ENCODE results near the gene ATP11C.

The ATP11C gene

DNA sequence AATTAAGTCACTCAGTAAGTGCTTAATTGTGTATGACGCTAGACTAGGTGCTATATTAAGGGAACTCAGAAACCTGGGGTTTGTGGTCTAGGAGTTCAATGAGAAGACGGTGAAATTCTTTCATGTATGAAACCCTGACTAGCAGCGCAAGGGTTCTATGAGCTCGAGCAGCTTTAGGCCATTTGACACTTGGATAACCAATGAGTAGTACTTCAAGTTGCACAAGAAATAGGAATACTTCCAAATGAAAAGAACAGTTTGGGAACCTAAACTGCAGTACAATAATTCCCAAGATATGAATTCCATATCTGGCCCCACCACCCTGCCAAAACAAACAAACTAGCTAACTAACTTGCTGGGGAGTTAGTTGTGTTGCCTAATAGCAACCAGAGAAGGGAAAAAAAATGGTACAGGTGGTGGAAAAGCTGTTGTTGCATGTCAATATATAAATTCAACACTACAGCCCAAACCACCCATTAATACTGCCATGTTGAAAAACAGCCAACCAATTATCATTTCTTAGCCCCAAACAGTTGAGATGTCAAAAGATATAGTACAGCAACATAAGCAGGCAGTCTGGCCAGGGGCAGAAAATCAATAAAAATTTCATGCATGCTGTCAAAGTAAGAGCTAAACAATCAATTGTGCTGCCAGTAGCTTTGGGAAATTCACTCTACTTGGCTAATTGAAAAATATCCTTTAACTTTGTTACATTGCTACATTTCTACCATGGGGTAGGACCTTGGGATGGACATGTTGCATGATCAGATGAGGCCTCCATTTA, 170.3 kb downstream of the ATP11C start:
- Histone ChIP-seq H3K9ac (ENCODE audit: insufficient read length) (no peak overlapping the region), H3K4me3 (no peak overlapping the region), H3K36me3 (ENCODE audit: insufficient read depth, low read length) (peaks cover 11% of the 10 kb centered on the region; the same call in 1 of the 2 replicates), H3K27ac (no peak overlapping the region), H3K9me3 (ENCODE audit: low read depth, low read length) (no peaks in the 10 kb centered on the region)
- TF ChIP-seq POLR2AphosphoS5 (IDR thresholded peaks at IDR 0.05; ENCODE audit: borderline replicate concordance, low read depth, low read length) (no peak), FOXP2 (optimal IDR thresholded peaks at IDR 0.05; ENCODE audit: control extremely low read depth, extremely low read length, insufficient read depth) (no peak), EZH2 (IDR thresholded peaks at IDR 0.05) (no peak)
- no peak for DNase-seq (ENCODE audit: low read depth, low spot score)

DNA sequence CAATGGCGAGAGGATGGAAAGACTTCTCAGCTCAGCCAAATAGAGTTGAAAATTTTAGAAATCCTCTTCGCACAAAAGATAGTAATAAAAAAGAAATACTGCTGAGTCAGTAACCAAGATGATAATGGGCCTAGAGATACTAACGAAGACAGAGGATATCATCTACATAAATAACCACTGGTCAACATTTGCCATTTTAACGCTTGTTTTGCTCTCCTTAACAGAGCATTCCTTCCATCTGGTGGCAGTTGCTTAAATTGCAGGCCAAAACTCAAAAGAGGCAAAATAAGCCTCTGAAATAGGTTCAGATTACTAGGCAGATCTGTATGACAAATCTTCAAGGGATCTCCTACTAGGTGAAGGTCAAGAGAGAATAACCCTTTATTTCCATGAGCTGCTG, 173.2 kb downstream of the ATP11C start:
- TF ChIP-seq POLR2AphosphoS5 (IDR thresholded peaks at IDR 0.05; ENCODE audit: borderline replicate concordance, low read depth, low read length) = no peak
- TF ChIP-seq FOXP2 (optimal IDR thresholded peaks at IDR 0.05; ENCODE audit: control extremely low read depth, extremely low read length, insufficient read depth) = no peak
- Histone ChIP-seq H3K27ac (no peak overlapping the region), H3K4me3 (no peak overlapping the region), H3K36me3 (ENCODE audit: insufficient read depth, low read length) (peaks cover 26% of the 10 kb centered on the region; the same call in 1 of the 2 replicates), H3K9me3 (ENCODE audit: low read depth, low read length) (no peaks in the 10 kb centered on the region), H3K9ac (ENCODE audit: insufficient read length) (no peak overlapping the region)
- no peak for DNase-seq (ENCODE audit: low read depth, low spot score)

DNA sequence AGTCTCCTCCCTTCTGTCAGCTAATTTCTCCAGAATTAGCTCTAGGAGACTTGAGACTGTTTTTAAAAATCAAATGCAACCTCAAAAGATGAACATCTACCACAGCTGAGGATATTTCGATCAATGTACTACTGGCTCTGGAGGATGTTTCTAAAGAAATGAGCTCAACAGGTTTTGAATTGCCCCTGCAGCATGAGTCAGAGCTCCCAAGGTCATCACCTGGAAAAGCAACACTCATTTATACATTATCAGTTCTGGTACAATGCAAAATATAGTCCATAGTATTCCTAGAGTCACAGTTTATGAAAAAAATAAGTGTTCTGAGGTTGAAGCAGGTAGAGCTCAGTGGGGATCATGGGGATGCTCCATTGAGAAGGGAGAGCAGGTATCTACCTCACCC, 174.0 kb downstream of the ATP11C start:
- H3K9me3 ChIP-seq (ENCODE audit: low read depth, low read length) = 0 out of 2 replicates have a peak, but pooled peaks cover 3% of the 10 kb centered on the region
- H3K36me3 ChIP-seq (ENCODE audit: insufficient read depth, low read length) = peaks cover 30% of the 10 kb centered on the region; the same call in 1 of the 2 replicates
- H3K27ac ChIP-seq = no peak overlapping the region
- H3K4me3 ChIP-seq = no peak overlapping the region
- H3K9ac ChIP-seq (ENCODE audit: insufficient read length) = no peak overlapping the region
- DNase-seq (ENCODE audit: low read depth, low spot score) = no peak
- TF ChIP-seq EZH2 (IDR thresholded peaks at IDR 0.05) = no peak
- no peak for TF ChIP-seq FOXP2 (optimal IDR thresholded peaks at IDR 0.05; ENCODE audit: control extremely low read depth, extremely low read length, insufficient read depth)
- no peak for TF ChIP-seq POLR2AphosphoS5 (IDR thresholded peaks at IDR 0.05; ENCODE audit: borderline replicate concordance, low read depth, low read length)

DNA sequence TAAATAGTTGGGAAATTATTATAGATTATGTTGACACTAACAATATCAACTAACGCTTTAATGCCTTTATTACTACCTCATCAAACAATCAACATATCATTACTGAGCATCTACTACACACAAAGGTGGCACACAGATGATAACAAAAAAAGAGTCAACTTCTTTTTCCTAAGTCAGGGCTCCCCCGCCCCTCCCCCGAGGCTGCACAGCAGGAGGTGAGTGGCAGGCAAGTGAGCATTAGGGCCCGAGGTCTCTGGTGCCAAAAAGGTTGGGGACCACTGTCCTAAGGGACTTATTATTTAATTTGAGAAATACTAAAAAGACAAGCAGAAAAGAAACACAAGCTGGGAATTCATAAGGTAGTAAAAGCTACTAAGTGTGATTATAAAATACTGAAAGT, 174.6 kb downstream of the ATP11C start:
- DNase-seq (ENCODE audit: low read depth, low spot score) = no peak

DNA sequence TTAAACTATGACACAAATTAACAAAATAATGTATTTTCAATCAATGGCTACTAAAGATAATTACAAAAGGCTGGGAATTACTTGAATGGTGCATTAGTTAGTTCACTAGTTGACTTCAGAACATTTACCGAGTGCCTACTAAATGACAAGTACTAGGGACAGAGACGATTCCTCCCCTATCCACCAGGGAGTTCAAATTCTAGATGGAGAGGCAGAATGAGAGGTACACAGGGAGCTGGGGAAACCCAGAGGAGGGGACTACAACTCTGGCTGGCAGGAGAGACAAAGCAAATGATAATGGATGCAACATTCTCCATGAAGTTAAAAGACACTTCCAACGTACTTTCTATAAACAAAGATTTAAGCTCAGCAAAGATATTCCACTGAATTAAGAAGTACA, 181.8 kb downstream of the ATP11C start:
- peaks cover 13% of the 10 kb centered on the region; the same call in 1 of the 2 replicates for H3K36me3 ChIP-seq (ENCODE audit: insufficient read depth, low read length)
- DNase-seq (ENCODE audit: low read depth, low spot score) = no peak
- H3K4me3 ChIP-seq = no peak overlapping the region

More for the DNA sequence above, 174.6 kb downstream of the ATP11C start:
- Histone ChIP-seq H3K9ac (ENCODE audit: insufficient read length) (no peak overlapping the region), H3K27ac (no peak overlapping the region), H3K9me3 (ENCODE audit: low read depth, low read length) (0 out of 2 replicates have a peak, but pooled peaks cover 5% of the 10 kb centered on the region), H3K4me3 (no peak overlapping the region), H3K36me3 (ENCODE audit: insufficient read depth, low read length) (peaks cover 30% of the 10 kb centered on the region; the same call in 1 of the 2 replicates)
- no peak for TF ChIP-seq EZH2 (IDR thresholded peaks at IDR 0.05)
- no peak for TF ChIP-seq FOXP2 (optimal IDR thresholded peaks at IDR 0.05; ENCODE audit: control extremely low read depth, extremely low read length, insufficient read depth)
- no peak for TF ChIP-seq POLR2AphosphoS5 (IDR thresholded peaks at IDR 0.05; ENCODE audit: borderline replicate concordance, low read depth, low read length)

DNA sequence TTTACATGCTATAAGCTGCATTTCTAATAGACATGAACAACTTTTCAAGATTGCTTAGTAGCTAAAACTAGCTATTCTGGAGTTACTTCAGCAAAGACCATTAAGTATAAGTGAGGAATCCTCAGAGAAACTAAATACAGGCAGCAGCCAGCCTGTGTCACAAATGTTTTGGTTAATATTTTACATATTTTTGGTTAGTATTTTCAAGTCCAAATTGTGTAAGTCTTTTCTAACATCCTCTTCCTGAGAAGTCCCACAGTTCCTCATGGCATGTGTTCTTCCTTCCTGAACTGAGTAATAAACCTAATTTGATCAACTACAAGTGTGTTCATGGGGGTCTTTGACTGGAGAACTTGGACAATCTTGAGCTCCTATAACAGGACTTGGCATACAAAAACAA, 182.5 kb downstream of the ATP11C start:
- H3K9ac ChIP-seq (ENCODE audit: insufficient read length) = no peak overlapping the region
- no peak overlapping the region for H3K27ac ChIP-seq
- no peak overlapping the region for H3K4me3 ChIP-seq
- 0 out of 2 replicates have a peak, but pooled peaks cover 5% of the 10 kb centered on the region for H3K9me3 ChIP-seq (ENCODE audit: low read depth, low read length)
- peaks cover 7% of the 10 kb centered on the region; the same call in 1 of the 2 replicates for H3K36me3 ChIP-seq (ENCODE audit: insufficient read depth, low read length)
- TF ChIP-seq POLR2AphosphoS5 (IDR thresholded peaks at IDR 0.05; ENCODE audit: borderline replicate concordance, low read depth, low read length) (no peak), EZH2 (IDR thresholded peaks at IDR 0.05) (no peak), FOXP2 (optimal IDR thresholded peaks at IDR 0.05; ENCODE audit: control extremely low read depth, extremely low read length, insufficient read depth) (no peak)
- DNase-seq (ENCODE audit: low read depth, low spot score) = no peak

More for the DNA sequence above, 181.8 kb downstream of the ATP11C start:
- TF ChIP-seq POLR2AphosphoS5 (IDR thresholded peaks at IDR 0.05; ENCODE audit: borderline replicate concordance, low read depth, low read length) (no peak), FOXP2 (optimal IDR thresholded peaks at IDR 0.05; ENCODE audit: control extremely low read depth, extremely low read length, insufficient read depth) (no peak), EZH2 (IDR thresholded peaks at IDR 0.05) (no peak)
- Histone ChIP-seq H3K27ac (no peak overlapping the region), H3K9me3 (ENCODE audit: low read depth, low read length) (0 out of 2 replicates have a peak, but pooled peaks cover 5% of the 10 kb centered on the region), H3K9ac (ENCODE audit: insufficient read length) (no peak overlapping the region)

DNA sequence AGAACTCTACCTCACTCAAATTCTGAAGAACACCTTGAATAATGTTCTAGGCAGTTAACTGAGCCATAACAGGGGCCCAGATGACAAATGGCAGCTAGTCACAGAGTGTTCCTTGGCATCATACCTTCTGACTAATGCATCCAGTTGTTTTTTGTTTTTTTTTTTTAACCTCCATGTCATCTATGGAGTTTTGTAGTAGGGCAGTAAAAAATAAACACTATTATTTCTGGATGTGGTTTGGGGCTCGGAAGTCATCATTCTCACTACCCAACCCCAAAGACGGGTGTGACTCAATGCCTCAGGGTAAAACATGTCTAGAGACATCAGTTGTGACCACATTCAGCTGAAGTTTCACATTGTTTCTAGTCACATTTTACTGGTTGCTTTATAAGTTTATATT, 193.7 kb downstream of the ATP11C start:
- DNase-seq (ENCODE audit: low read depth, low spot score) = no peak
- no peak overlapping the region for H3K4me3 ChIP-seq
- peaks cover 13% of the 10 kb centered on the region; the same call in 1 of the 2 replicates for H3K36me3 ChIP-seq (ENCODE audit: insufficient read depth, low read length)
- H3K9ac ChIP-seq (ENCODE audit: insufficient read length) = no peak overlapping the region
- TF ChIP-seq POLR2AphosphoS5 (IDR thresholded peaks at IDR 0.05; ENCODE audit: borderline replicate concordance, low read depth, low read length) (no peak), FOXP2 (optimal IDR thresholded peaks at IDR 0.05; ENCODE audit: control extremely low read depth, extremely low read length, insufficient read depth) (no peak), EZH2 (IDR thresholded peaks at IDR 0.05) (no peak)
- H3K27ac ChIP-seq = no peak overlapping the region
- H3K9me3 ChIP-seq (ENCODE audit: low read depth, low read length) = no peaks in the 10 kb centered on the region

DNA sequence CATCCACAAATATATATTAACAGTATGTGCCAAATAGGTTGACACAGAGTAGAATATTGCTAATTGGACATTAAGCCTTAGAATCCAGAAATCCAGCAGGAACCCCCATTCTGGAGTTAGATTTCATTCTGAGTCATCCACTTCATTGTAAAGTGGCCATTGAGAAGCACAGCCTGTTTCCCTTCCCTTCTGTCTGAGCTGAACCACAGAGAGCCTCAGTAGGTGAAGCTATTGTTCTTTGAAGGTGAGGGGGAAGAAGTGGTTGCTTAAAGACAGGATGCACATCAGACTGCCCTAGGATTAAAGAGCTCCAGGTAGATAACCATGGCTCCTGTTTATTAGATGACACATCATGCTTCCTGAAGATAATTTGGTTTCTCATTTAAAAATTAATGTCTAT, 194.3 kb downstream of the ATP11C start:
- TF ChIP-seq FOXP2 (optimal IDR thresholded peaks at IDR 0.05; ENCODE audit: control extremely low read depth, extremely low read length, insufficient read depth) = no peak
- no peak for TF ChIP-seq EZH2 (IDR thresholded peaks at IDR 0.05)
- no peak for TF ChIP-seq POLR2AphosphoS5 (IDR thresholded peaks at IDR 0.05; ENCODE audit: borderline replicate concordance, low read depth, low read length)
- DNase-seq (ENCODE audit: low read depth, low spot score) = no peak
- Histone ChIP-seq H3K27ac (no peak overlapping the region), H3K36me3 (ENCODE audit: insufficient read depth, low read length) (peaks cover 13% of the 10 kb centered on the region; the same call in 1 of the 2 replicates), H3K9ac (ENCODE audit: insufficient read length) (no peak overlapping the region), H3K4me3 (no peak overlapping the region), H3K9me3 (ENCODE audit: low read depth, low read length) (no peaks in the 10 kb centered on the region)

All from SK-N-MC (cell line).